HG02588 (cell line): ENCODE measurements around the gene MPC2.
"Not testable (repeated sequence)": the region's sequence is repeated elsewhere in the genome, so short reads cannot be mapped to it uniquely, and the experiment has no call there.

Experiments used
- ATAC-seq: cut with Tn5 transposase; IDR thresholded peaks from one replicate; pipeline ENCODE4 v1.9.1; 2021; ENCODE audit warnings: mild to moderate bottlenecking, moderate library complexity; ENCODE audit not compliant: unreplicated experiment

MPC2 gene

DNA sequence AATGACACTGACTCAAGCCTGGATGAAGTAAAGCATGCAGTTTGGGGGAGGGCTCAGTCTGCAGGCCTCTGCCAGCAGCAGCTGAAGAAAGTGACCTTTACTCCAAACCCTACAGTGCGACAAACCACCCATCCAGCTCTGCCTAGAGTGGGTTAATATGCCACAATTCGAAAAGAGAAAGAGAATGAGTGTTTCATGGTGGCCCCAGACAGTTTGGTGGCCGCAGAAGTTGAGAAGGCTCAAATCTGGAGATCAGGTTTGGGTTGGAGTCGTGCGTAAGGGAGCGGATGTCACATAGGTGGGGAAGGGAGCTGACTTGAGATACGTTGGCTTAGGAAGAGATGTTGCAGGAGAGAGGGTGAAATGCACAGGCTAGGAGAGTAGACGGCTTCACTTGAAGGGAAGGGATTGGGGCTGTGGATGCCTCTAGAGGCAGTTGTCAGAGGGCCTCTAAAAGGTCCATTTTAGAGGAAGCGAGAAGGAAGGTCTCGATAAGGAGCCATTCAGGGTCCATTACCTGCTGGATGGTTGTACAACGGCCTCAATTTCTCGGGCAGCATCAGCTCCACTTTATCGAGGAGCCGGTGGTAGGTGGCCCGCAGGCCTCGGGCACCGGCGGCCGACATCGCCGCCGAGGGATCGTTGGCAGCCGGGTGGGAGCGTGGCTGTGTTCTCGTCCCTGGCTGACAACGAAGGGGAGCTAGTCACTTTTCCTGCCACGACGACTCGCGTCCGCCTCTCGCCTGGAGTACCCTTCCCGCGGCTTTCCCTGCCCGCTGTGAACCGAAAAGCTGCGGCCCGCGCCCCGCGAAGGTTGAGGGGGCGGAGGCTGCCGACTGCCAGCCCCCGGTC is 1.4 kb downstream of the MPC2 start:
- peak; percentile 5 for ATAC-seq

DNA sequence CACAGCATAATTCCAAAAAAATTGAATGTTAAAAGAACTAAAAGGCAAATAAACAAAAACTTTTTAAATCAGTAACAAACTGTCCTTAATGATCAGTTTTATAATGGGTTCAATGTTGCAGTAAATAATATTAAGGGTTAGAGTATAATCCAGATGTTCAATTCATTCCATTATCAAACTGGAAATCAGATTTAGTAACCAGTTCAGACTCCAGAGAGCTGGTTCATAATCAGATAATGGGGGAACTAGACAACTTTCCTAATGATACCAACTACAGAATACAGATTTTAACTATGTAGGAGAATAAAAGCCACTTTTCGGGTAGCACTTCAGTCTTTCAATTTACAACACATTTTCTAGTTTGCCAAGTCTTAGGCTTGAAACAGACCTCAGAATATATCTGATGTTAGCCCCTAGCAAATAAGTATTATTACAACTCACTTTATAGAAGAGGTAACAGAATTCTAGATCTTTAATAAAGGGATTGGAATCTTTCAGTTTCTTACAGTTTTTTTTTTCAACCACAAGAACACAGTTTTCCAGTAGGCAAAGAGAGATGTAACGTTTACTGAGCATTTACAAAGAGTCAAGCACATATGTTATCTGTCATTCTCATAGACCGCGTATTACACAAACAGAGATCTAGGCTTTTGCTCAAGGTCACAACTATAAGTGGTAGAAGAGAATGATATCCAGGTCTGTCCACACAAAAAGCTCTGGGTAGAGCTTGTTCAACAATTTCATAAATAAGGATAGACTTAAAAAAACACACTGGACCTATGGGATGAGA is 2.3 kb downstream of the MPC2 start:
- no peak for ATAC-seq

DNA sequence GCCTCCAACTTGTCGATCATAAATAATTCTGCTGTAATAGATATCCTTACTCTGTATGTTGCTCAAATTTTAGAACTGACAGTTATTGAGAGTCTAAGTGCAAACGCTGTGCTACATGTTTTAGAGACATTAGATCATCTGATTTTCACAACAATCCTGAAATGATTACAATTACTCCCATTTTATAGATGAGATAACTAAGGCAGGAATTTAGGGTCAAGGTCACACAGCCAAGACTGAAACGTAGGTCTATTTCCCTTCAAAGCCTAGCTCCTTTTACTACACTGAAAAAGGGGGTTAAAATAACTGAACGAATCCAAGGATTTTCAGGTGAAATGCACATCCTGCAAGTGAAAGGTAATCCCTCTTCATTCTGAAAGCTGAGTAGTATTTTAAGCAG is 3.1 kb downstream of the MPC2 start:
- no peak for ATAC-seq

DNA sequence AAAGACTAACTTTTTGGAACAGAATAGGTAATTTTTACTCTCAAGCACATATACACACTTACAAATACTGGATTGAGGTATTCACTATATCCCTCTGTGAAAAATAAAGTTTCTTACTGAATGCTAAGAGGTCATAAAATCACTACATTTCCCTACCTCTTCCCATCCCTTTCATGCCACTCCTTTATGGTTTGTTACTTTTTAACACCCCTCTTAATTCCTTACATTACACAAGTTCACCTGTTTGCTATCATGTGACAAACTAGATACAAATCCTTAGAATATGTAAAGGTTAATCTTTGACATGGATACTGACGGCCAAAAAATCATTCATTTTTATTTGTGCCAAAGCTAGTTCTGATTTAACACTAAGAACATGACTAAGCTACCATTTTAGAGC is 7.1 kb downstream of the MPC2 start:
- ATAC-seq, result no peak

DNA sequence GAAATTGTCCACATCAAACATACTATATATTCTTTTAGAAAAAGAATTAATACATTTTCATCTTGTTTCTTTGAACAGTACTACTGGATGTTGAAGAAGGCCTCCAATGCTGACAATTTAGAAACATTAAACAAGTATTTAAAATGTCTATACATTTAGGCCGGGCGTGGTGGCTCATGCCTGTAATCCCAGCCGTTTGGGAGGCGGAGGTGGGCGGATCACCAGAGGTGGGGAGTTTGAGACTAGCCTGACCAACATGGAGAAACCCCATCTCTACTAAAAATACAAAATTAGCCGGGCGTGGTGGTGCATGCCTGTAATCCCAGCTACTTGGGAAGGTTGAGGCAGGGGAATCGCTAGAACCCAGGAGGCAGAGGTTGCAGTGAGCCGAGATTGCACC is 8.0 kb downstream of the MPC2 start:
- not testable (repeated sequence) for ATAC-seq

DNA sequence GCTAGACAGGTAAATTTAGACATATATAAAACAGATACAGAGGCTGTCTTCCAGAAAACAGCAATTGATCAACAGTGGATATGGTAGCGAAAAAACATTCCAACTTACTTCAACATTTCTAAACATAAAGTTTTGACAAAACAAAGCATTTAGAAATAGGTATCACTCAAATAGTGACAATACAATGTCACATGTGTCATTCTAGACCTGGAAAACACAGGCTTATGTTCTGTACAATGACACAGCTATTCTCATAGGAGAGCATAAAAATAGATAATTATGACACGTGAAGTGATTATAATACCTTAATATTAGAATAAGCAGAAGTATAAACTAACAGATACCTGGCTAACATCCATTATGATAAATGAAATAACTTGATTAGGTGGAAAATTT is 8.4 kb downstream of the MPC2 start:
- ATAC-seq, result no peak

DNA sequence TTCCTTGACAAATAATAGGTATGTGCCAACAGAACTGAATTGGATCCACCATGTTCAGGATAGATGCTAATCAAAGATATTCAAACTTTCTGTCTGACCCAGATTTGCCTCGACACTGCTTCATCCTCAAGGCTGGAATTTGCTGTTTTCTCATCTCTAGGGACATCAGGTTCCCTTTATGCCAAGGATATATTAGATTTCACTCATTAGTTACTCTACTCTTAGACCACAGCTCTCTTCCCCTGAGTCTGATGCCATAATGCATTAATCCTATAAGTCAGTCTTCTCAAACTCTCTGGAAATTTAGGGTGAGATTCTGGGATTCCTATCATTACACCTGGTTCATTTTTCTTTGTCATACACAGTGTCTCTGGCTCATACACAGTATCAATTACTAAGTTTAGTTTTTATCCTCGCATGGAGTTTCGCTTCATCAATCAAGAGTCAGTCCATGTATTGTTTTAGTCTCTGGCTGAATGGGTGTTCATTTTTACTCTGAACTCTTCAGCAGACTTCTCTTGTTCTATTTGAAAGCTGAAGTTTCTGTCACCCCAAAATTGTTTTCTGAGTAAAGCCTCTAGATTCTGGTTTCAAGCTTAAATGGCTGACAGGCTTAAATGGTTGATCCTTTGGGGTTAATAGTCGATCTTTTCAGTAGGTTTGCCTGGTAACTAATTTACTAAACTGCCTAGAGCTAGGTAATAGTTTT is 9.7 kb downstream of the MPC2 start:
- ATAC-seq, result no peak

DNA sequence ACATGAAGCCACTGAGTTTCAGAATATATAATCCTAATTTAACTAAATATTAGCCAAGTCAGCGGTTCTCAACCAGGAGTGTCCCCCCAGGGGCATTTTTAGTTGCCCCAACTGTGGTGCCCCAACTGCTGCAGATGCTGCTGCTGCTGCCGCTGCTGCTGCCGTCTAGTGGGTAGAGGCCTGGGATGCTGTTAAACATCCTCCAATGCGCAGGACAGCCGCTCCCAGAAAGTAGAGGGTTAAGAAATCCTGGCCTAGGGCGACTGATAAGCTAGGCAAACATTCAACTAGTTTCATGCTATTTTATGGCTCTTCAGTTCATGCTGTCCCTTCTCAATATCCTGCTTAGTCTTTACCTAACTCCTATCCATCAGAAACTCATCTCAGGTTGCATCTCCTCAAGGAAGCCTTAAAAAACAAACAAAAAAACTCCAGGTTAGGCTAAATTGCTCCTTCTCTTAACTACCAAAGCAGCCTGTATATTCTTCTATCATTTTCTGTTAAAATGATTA is 10.3 kb downstream of the MPC2 start:
- ATAC-seq, result no peak

DNA sequence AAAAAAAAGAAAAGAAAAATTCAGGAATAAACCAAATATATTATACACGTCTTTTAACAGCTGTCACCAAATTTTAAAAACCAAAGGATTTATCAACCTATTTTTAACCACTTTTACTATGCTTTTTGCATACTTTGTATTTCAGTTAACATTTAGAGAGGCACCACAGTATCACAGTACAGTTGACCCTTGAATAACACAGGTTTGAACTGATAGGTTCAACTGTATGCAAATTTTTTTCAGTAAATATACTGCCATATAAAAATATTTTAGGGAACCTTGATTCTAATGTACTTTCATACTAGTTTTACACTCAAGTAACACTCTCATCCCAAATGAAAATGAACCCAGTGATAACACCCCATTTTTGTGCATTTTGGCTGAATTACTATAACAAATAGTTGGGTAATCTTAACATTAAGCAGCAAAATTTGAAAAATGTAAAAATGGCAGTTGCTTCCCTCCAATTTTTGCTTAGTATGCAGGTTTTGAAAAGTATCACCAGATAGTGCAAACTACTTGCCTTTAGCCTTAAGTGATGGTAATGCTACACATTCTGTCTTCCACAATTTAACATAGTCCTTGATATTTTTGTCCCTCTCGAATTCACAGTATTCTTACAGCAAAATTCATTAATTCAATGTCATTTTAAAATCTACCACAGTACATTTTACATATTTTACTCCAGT is 12.2 kb downstream of the MPC2 start:
- no peak for ATAC-seq

DNA sequence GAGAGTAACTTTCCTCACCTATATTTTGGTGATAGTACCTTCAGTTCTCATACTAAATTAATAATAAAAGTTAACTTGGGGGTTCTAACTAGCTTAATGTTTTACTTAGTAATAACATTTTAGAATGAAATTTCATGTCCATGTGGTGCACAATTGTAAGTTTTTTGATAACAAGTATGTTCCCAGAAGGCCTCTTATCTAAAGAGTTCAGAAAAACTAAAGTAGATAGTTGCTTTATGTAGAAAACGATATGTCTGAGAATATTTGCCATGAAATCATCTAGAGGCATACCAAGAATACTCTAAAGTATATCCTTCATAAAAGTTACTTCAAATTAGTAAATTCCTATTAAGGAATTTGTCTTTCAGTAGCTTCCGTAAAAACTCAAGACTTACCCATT is 12.8 kb downstream of the MPC2 start:
- ATAC-seq, result no peak

DNA sequence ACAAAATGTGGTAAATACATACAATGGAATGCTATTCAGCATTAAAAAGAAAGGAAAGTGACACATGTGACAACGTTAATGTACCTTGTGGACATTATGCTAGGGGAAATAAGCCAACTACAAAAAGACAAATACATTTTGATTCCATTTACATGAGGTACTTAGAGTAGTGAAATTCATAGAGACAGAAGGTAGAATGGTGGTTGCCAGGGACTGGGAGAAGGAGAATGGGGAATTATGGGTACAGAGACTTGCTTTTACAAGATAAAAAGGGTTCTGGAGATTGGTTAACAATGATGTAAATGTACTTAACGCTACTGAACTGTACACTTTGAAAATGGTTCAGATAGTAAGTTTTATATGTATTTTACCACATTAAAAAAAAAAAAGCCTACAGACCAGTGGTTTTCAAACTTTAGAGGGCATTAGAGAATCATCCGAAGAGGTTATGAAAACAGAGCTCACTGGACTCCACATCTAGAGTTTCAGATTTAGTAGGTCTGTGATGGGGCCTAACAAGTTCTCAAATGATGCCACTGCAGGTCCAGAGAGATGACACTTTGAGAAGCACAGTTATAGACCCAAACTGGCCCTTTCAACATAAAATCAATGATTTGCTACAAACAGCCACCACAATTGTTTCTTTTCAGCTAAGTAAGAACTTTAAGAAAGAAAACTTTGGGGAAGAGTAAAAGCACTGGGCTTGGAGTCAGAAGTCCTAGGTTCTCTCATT is 13.4 kb downstream of the MPC2 start:
- no peak for ATAC-seq

DNA sequence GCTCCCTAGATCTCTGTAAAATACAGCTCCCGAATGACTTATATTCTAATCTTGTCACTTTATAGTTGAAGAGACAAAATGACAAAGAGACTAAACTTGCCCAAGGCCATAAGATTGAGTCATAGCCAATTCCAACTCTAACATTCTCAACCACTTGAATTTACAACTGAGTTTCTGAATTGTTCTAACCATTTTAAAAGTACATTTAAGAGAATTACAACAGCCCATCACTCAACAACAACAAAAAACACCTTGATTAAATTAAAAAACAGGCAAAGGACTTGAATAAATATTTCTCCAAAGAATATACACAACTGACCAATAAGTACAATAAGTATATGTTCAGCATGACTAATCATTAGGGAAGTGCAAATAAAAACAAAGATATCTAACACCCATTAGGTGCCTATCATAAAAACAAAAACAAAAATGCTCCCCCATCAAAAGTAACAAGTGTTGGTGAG is 14.2 kb downstream of the MPC2 start:
- no peak for ATAC-seq

DNA sequence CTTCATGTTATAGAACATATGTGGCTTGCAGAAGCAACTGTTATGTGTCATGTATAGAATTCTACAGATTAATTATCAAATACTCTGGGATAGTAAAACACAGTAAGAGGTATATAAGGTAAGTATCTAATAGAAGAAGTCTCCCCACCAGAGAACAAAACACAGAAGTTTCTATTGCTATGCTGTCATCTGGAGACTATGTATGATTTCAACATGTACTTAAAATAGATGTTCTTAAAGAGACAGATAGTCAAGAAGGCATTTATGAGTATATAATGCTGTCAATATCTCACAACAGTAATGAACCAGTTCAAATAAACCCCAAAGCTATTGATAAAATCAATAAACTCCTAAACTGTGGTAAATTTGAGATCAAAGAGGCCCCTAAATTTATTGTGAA is 14.8 kb downstream of the MPC2 start:
- no peak for ATAC-seq

DNA sequence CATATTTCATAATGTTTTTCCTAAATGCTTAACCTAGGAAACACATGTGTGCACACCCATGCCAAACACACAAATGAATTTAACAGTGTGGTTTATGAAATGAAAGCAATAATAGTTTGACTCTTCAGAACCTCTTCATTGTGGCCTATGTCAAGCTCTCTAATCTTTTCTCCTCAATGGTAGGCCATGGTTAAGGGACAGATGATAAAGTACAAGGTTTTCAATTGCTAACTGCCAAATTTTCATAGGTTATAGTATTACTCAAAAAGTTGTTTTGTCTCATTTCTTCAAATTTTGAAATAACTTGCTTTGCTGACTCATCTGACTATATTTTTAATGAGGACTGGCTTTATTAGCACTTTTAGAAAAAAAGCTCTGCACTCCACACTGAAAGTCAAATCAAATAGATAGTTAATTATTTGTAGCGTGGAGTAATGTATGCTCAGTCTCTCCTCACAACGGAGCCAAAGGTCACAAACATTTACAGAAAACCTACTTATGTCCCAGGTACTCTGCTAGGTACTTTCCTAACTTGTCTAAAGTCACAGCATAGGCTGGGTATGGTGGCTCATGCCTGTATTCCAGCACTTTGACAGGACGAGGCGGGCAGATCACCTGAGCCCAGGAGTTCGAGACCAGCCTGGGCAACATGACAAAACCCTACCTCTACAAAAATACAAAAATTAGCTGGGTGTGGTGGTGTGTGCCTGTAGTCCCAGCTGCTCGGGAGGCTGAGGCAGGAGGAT is 19.9 kb downstream of the MPC2 start:
- ATAC-seq, result no peak

DNA sequence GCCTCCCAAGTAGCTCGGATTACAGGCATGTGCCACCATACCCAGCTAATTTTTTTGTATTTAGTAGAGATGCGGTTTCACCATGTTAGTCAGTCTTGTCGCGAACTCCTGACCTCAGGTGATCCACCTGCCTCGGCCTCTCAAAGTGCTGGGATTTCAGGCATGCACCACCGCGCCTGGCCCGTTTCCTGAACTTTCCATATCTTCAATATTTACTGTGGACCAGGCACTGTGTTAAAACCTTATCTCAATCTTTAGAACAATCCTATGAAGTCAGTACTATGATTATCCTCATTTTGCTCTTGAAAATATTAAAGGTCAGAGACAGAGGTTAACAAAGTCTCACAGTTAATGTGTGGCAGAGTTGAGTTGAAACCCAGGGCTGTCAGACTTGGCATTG is 21.3 kb downstream of the MPC2 start:
- ATAC-seq, result no peak

DNA sequence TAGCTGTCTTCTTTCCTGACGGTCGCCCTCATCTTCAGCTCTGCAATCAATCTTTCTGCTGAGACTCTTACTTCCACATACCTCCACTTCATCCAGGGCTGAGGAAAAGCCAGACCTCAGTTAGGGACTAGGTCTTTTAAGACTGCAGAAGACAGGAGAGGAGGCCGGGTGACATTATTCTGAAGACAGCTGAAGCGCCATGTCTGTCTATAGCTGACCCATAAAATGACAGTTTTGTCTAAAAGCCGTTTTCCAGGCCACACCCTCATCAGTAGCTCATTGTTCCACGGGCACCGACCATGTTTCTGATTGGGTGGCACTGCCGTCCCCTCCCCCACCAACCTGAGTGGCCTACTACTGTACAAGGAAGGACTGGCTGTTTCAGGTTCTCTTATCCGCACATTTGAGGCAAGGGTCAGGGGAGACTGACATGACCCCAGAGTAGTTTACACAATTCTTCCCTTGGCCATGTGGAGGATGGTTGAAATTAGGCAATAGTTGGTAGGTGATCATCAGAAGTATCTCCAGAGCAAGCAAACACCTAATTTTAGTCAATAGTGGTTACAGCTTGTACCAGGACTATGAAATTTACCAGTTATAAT is 22.9 kb downstream of the MPC2 start, which contains the start of gene ADCY10:
Gene ADCY10, minus strand, starts transcription at position 240 of the 602 bp plus-strand sequence. CDS start 8,994 bp downstream, outside the sequence.
- ATAC-seq, result no peak

DNA sequence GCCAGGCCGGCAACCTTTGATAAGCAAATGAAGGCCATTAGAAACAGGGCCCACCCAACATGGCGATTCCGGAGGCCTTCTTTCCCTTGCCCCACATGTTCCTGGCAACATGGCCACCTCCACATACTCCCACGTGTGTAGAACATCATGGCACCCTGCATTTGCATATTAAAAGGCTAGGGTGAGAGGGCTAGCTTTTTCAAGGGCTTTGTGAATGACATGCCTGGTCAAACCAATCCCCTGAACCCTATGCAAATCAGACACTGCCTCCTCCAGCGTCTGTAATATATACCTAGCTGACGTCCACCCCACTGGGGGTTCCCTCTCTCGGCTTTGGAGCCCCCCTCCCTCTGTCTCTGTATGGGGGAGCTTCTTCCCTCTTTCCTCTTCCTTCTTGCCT is 24.6 kb downstream of the MPC2 start:
- no peak for ATAC-seq

DNA sequence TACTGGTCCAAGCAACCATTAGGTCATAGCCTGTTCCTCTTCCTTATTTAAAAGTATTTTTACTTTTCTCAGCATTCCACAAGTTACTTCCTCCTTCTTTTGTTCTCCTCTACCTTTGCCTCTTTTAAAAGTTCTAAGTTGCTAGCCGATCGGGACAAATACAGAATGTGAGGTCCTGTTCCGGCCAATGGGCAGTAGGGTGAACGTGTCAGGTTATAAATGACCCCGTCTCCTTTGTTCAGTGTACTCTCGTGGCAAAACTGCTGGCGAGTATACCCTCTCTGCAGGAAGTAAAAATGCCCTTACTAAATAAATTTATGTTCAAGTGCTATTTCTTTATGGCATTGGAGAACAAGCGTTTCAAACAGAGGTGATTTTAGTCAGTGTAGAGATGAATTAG is 25.5 kb downstream of the MPC2 start:
- ATAC-seq, result no peak

DNA sequence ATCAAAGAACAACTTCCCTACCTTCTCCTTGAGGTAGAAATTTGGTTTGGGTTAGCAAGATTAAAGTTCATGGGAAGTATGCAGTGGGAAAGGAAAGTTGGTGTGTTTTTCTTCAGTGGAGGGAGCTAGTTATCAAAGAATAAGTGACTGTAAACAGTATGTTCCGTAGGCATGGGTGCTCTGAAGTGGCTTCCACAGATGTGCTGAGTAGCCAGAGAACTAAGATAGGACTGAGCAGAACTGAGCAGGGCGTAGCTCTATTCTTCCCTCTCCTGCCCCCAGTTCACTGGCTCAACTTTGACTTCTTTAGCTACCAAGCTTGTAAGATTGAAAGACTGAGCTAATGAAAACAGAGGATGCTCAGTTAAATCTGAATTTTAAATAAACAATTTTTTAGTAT is 26.3 kb downstream of the MPC2 start:
- ATAC-seq, result no peak
